AG09309 (cell line): ENCODE data around the gene ARL10.

Source experiments
- DNase-seq: peaks from one replicate; pipeline ENCODE4 v3.0.0-alpha.2; 2010; ENCODE audit warnings: low read depth
- H3K4me3 ChIP-seq: 2 replicates; pipeline ENCODE4 v1.5.1; 2011; ENCODE audit warnings: mild to moderate bottlenecking, low read depth, low read length, moderate library complexity; ENCODE audit not compliant: control insufficient read depth
- CTCF ChIP-seq: IDR thresholded peaks from 2 replicates; pipeline ENCODE4 v1.5.1; 2011; ENCODE audit warnings: mild to moderate bottlenecking, low read depth, low read length, inconsistent platforms; ENCODE audit not compliant: insufficient read depth, control insufficient read depth; ENCODE audit errors: missing control alignments

The ARL10 gene, protein sequence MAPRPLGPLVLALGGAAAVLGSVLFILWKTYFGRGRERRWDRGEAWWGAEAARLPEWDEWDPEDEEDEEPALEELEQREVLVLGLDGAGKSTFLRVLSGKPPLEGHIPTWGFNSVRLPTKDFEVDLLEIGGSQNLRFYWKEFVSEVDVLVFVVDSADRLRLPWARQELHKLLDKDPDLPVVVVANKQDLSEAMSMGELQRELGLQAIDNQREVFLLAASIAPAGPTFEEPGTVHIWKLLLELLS

DNA sequence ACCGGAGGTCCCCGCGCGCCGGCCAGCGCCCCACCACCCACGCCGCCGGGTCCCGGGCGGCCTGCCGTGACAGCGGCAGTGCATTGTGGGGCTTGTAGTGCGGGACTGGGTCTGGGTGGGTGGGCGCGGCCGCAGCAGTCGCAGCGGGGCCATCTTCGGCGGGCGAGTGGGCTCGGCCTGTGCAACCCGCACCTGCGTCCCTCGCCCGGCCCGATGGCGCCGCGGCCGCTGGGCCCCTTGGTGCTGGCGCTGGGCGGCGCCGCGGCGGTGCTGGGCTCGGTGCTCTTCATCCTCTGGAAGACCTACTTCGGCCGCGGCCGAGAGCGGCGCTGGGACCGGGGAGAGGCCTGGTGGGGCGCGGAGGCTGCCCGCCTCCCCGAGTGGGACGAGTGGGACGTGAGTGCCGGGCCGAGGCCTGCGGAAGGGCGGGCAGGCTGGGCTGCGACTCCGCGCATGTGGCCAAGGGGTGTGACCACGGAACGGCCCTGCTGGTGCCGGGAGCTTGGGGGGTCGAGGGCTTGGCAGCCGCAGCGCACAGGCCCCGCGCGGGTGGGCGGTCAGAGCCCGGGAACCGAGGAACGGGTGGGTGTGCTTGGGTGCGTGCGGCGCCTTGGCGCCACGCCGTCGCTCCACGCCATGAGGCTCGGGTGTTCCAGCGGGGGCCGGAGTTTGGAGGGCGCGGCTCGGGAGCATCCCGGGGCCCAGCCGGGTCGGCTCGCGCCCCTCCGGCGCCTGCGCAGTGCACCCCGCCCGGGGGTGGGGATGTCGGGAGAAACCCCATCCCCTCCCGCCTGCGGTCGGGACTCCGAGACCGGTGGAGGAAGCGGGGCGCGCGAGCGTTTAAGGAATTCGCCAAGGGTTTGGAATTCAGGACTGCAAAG is at the start of gene ARL10:
Gene ARL10 (plus strand): TSS at position 137 of the 881 bp plus-strand sequence. CDS start 77 bp downstream, at position 214.
- no peak for TF ChIP-seq CTCF
- DNase-seq = peak; percentile 24
- peak within 1 kb of the TSS; percentile 71 for H3K4me3 ChIP-seq

- no peak for DNase-seq
- no peak overlapping the region for H3K4me3 ChIP-seq
- no peak for TF ChIP-seq CTCF
Observed at GRCh38 chr5:176317534-176318374, 47.5 kb upstream of the ARL10 start.

DNA sequence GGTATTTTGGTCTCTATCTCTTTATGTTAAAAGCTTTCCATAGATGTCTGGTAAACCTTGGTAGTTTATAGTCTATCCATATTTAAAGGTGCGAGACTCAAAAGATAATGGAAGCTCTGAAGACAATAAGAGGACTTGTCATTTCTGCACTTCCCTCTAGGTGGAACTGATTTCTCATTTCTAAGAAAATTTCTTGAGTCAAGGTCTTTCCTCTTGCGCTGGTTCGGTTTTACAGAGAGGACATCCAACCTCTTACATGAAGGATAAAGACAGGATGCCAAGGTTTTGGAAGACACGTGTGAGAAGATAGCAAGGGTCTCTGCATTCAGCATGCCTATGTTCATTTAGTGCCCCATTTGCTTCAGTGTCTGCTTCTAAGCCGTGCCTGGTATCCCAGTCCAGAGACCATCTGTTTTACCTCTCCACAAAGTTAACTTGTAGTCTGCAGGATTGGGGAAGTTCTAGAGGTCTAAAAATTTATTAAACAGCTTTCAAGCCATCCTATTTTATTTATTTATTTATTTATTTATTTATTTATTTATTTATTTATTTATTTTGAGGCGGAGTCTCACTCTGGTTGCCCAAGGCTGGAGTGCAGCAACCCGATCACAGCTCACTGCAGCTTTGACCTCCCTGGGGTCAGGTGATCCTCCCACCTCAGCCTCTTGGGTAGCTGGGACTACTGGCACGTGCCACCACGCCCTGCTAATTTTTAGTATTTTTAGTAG is 45.3 kb upstream of the ARL10 start:
- H3K4me3 ChIP-seq = no peak overlapping the region
- DNase-seq = no peak
- no peak for TF ChIP-seq CTCF

DNA sequence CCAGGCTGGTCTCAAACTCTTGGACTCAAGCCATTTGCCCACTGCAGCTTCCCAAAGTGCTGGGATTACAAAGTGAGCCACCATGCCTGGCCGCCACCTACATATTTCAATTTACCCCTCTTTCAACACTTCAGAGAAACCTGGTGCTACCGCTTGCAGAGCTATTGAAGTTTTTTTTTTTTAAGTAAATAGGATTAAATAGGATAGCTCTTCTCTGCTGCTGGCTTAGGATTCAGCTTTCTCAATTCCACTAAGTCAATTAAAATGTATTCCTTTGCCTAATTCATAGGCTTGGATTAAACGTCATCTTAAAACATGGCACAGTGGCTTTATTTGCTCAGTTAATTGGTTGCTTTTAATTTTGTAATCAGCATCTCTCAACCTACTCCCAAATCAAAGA is 44.7 kb upstream of the ARL10 start:
- no peak for DNase-seq
- H3K4me3 ChIP-seq = no peak overlapping the region
- no peak for TF ChIP-seq CTCF

GRCh38 chr5:176334031-176334770 is 31.1 kb upstream of the ARL10 start:
- no peak for TF ChIP-seq CTCF
- no peak overlapping the region for H3K4me3 ChIP-seq
- no peak for DNase-seq
